Measurements from ENCODE around the gene MCC.

- TF ChIP-seq, protein P1, sequence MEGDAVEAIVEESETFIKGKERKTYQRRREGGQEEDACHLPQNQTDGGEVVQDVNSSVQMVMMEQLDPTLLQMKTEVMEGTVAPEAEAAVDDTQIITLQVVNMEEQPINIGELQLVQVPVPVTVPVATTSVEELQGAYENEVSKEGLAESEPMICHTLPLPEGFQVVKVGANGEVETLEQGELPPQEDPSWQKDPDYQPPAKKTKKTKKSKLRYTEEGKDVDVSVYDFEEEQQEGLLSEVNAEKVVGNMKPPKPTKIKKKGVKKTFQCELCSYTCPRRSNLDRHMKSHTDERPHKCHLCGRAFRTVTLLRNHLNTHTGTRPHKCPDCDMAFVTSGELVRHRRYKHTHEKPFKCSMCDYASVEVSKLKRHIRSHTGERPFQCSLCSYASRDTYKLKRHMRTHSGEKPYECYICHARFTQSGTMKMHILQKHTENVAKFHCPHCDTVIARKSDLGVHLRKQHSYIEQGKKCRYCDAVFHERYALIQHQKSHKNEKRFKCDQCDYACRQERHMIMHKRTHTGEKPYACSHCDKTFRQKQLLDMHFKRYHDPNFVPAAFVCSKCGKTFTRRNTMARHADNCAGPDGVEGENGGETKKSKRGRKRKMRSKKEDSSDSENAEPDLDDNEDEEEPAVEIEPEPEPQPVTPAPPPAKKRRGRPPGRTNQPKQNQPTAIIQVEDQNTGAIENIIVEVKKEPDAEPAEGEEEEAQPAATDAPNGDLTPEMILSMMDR (IDR thresholded peaks at IDR 0.05; ENCODE audit: low read length): no peak
- TF ChIP-seq EZH2phosphoT487 (IDR thresholded peaks at IDR 0.05; ENCODE audit: low read length): no peak
- no peak for TF ChIP-seq EZH2 (optimal IDR thresholded peaks at IDR 0.05; ENCODE audit: low read depth, low read length)
These were observed 34.9 kb upstream of the MCC start for GRCh38 chr5:113523168-113523567.

All from MM.1S (cell line).